Fibroblast of pulmonary artery (primary cell): ENCODE measurements around the gene CARD10.

Experiments used
- DNase-seq: peaks from one replicate; pipeline ENCODE4 v3.0.0-alpha.2; 2010; ENCODE audit warnings: low read depth
- H3K4me3 ChIP-seq: replicated peaks from 2 replicates; pipeline ENCODE4 v1.5.1; 2011; ENCODE audit warnings: low read depth, mild to moderate bottlenecking, control low read depth, low read length, moderate library complexity
- TF ChIP-seq, protein P1 (sequence below): IDR thresholded peaks from 2 replicates; pipeline ENCODE4 v1.5.1; 2011; ENCODE audit warnings: mild to moderate bottlenecking, control low read depth, low read length, inconsistent platforms; ENCODE audit errors: missing control alignments

CARD10 gene

DNA sequence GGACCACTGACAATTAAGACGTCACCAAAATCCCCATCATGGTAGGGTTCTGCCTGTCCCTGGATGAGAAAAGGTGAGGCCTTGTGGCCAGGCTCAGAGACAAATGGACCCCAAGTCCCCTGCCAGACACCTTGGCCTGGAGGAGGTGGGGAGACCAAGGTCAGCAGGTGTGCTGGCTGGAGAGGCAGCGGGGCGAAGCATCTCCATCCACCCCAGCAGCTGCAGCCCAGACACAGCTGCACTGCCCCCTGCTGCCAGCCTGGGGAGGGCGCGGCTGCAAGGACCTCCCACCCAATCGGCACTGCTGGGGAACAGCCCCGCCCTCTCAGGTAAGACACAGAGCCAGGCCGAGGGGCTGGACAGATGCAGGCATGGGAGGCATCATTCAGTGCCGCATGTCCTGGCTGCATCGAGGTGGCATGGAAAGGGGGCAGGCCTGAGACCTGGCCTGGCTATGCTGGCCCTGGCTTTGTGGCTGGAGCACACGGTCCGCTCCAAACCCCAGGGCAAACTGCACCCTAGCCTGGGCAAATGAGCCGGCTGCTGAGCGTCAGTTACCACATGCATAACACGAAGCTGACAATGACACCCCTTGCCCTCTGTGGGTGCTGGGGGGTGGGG is 20.8 kb downstream of the CARD10 start:
- H3K4me3 ChIP-seq = no peak overlapping the region
- no peak for DNase-seq
- TF ChIP-seq, protein P1, sequence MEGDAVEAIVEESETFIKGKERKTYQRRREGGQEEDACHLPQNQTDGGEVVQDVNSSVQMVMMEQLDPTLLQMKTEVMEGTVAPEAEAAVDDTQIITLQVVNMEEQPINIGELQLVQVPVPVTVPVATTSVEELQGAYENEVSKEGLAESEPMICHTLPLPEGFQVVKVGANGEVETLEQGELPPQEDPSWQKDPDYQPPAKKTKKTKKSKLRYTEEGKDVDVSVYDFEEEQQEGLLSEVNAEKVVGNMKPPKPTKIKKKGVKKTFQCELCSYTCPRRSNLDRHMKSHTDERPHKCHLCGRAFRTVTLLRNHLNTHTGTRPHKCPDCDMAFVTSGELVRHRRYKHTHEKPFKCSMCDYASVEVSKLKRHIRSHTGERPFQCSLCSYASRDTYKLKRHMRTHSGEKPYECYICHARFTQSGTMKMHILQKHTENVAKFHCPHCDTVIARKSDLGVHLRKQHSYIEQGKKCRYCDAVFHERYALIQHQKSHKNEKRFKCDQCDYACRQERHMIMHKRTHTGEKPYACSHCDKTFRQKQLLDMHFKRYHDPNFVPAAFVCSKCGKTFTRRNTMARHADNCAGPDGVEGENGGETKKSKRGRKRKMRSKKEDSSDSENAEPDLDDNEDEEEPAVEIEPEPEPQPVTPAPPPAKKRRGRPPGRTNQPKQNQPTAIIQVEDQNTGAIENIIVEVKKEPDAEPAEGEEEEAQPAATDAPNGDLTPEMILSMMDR = peak; percentile 15

DNA sequence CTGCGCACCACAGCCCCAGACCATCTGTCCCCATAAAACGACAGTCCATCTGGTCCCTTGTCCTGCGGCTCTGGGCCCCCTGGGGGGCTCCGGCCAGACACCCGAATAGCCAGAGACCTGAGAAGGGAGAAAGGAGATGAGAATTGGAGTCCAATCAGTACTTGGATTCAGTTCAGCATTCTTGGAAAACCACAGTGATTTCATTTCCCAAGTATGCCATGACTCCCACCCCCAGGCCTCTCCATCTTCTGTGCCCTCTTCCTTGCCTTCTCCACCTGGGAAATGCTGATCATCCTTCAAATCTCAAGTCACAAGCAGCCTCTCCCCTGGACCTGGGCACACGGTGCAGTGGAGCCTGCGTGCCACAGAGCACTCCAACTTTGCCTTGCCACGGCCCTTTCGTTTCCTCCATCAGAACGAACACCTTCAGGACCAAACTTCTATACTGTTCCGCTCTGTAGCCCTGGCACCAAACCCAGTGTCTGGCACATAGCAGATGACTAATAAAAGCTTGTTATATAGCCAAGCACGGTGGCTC is 22.1 kb downstream of the CARD10 start:
- DNase-seq = peak; percentile 89
- TF ChIP-seq, protein P1 = no peak
- no peak overlapping the region for H3K4me3 ChIP-seq

DNA sequence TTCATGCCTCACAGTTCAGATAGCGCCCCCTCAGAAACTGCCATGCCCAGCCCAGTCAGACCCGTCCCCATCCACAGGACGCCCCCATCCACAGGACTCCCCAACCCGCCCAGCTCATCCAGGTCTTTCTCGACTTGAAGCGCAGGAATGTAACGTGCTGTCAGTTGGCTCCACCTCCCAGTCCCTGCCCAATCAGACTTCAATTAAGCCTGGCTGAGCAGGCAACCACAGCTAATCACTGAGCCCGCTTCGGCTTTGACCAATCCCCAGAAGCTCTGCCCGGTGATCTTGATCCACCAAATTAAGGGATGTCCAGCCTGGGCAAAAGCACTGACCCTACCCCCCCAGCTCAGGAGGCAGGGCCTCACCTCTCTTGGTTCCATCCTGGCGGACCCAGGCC is 22.6 kb downstream of the CARD10 start:
- peak; percentile 58 for DNase-seq
- TF ChIP-seq, protein P1 = no peak
- no peak overlapping the region for H3K4me3 ChIP-seq

DNA sequence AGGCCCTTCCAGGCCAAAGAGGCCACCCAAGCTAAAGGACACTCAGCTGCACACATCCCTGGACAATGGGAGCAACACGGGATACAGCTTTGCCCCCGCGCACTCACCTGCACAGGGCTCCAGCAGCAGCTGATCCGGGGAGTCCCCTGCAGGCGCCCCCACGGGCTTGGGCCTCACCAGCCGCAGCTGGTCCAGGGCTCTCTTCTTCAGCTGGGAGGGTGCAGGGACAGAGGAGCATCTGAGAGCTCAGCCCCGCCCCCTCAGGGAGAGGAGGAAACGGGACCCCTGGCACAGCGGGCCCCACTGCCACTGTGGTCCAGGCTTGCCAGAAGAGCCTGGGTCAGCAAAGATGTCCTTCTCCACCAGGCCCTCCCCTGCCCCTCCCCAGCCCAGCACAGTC is 25.2 kb downstream of the CARD10 start:
- TF ChIP-seq, protein P1 = no peak

DNA sequence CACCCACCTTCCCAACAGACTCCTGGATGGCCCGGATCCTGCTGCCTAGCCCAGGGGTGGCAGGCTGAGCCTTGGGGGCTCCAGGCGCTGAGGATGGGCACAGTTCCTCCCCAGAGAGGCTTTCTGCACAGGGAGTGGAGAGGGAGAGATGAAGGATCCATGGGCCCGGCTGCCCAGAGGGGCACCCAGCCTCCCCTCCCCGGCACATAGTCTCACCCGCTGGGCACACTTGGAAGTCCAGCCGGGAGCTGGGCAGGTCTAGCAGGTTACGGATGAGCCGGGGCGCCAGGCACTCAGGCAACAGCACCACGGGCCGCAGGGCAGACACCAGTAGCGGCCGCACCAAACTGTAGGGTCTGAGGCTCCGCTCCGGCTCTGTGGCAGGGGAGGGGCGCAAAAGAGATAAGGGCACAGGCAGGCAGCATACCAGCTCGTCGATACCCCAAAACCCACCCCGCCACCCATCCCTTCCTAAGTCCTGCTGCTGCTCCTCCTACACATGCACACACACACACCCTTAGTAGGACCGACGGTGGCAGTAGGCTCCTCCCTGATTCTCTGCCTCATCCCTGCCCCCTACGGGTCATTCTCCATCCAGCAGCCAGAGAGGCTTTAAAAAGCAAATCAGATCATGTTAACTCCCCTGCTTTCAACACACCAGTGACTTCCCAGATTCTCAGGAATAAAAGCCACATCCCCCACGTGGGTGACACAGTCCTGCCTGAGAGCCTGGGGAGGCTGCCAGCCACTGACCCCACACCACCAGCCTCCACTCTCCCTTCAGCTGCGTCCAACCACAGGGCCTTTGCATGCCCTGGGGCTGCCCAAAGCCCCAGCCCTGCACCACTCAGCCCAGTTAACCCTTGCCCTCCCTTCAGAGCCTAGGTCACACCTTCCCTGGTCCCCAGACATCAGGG is 26.5 kb downstream of the CARD10 start:
- H3K4me3 ChIP-seq = no peak overlapping the region
- DNase-seq = peak; percentile 63
- TF ChIP-seq, protein P1 = peak; percentile 59

More for the DNA sequence above, 25.2 kb downstream of the CARD10 start:
- DNase-seq = no peak
- H3K4me3 ChIP-seq = no peak overlapping the region

DNA sequence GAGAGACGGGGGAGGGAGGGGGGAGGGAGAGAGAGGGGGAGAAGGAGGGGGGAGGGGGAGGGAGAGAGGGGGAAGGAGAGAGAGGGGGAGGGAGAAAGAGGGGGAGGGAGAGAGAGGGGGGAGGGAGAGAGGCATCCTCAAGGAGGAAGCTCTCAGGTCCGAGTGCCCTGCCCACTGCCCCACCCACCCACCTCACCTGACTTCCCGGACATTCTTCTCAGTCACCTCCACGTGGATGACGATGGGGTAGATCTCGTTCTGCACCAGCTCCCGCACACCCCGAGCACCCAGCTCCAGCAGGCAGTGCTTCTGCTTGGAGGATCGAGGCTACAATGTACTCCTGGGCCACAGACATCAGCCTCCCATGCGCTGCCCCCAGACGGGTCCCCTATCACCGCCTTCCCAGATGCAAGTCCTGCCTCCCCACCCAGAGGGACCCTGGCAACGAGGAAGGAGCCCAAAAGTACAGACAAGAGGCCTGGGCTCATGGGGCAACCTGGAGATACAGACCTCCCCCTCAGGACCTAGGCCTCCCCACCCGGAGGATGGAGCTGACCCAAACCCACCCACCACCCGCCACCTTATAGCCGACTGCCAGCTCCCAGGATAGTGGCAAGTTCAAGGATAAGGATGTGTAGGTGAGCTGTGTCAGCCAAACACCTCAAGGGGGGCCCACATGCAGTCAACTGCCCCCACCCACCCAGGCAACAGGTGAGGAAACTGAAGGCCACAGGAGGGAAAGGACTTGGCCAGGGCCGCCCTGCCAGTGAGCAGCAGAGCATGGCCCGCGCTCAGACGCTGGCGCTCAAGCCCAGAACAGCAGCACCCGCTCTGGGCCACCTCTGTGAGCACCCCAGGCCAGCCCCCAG is 27.4 kb downstream of the CARD10 start:
- TF ChIP-seq, protein P1 = no peak
- no peak for DNase-seq
- H3K4me3 ChIP-seq = no peak overlapping the region
